Karpas-422 (cell line): ENCODE results near the gene NR2F2. TPM values are rescaled to one million over a fixed set of nuclear protein-coding genes. Genes with fewer than 3 reads are reported as not detected.

Experiments
- DNase-seq: peaks from one replicate; pipeline ENCODE4 v3.0.0-alpha.2; 2015
- H2AFZ ChIP-seq: fragments of 200-600 bp; sonication (generic); 2 replicates; pipeline ENCODE4 v1.6.1; 2014; ENCODE audit warnings: antibody characterized with exemption, low read length, mixed read lengths
- H3K27ac ChIP-seq: fragments of 200-600 bp; sonication (generic); 2 replicates; pipeline ENCODE4 v1.5.1; 2014; ENCODE audit warnings: mild to moderate bottlenecking, low read length, moderate library complexity
- H3K27me3 ChIP-seq: fragments of 200-600 bp; sonication (generic); 2 replicates; pipeline ENCODE4 v1.6.1; 2014; ENCODE audit warnings: low read length, mixed read lengths
- H3K36me3 ChIP-seq: fragments of 200-600 bp; sonication (generic); 2 replicates; pipeline ENCODE4 v1.6.1; 2014; ENCODE audit warnings: low read length, mixed read lengths; ENCODE audit not compliant: insufficient read depth
- H3K4me1 ChIP-seq: fragments of 200-600 bp; sonication (generic); 2 replicates; pipeline ENCODE4 v1.6.1; 2014; ENCODE audit warnings: mild to moderate bottlenecking, low read length, mixed read lengths
- H3K4me2 ChIP-seq: fragments of 200-600 bp; sonication (generic); 2 replicates; pipeline ENCODE4 v1.6.1; 2014; ENCODE audit warnings: low read length, low read depth, mild to moderate bottlenecking; ENCODE audit not compliant: poor library complexity, severe bottlenecking
- H3K4me3 ChIP-seq: fragments of 200-600 bp; sonication (generic); 2 replicates; pipeline ENCODE4 v1.5.1; 2014; ENCODE audit warnings: mild to moderate bottlenecking, antibody characterized with exemption, low read length, mixed read lengths
- H3K79me2 ChIP-seq: fragments of 200-600 bp; sonication (generic); 2 replicates; pipeline ENCODE4 v1.6.1; 2014; ENCODE audit warnings: mild to moderate bottlenecking, low read length, mixed read lengths
- H3K9ac ChIP-seq: fragments of 200-600 bp; sonication (generic); 2 replicates; pipeline ENCODE4 v1.6.0; 2014; ENCODE audit warnings: low read length
- H3K9me2 ChIP-seq: fragments of 200-600 bp; sonication (generic), shearing (Covaris generic); replicated peaks from 2 replicates; pipeline ENCODE4 v1.6.0; 2014; ENCODE audit warnings: mild to moderate bottlenecking, low read length, moderate library complexity; ENCODE audit not compliant: insufficient read depth
- H3K9me3 ChIP-seq: fragments of 300-700, 200-600 bp; sonication (generic); 2 replicates; pipeline ENCODE4 v1.6.1; 2014; ENCODE audit warnings: low read length, mixed read lengths
- H4K20me1 ChIP-seq: fragments of 200-600 bp; sonication (generic); 2 replicates; pipeline ENCODE4 v1.6.1; 2014; ENCODE audit warnings: mild to moderate bottlenecking, antibody characterized with exemption, low read length, low read depth; ENCODE audit not compliant: insufficient read depth
- total RNA-seq: library from RNA; depleted of rRNA; stranded (reverse); fragments of >200 nt; shearing (Covaris generic); gene quantifications from 2 replicates; pipeline ENCODE4 v1.2.3, GENCODE V29; 2014; ENCODE audit warnings: low replicate concordance

The NR2F2 gene
- total RNA-seq, 1 experiment from 2014 or later: not detected

GRCh38 chr15:96355568-96356187 is 25.2 kb downstream of the NR2F2 start:
- no peaks in the 10 kb centered on the region for H3K9me2 ChIP-seq
- no peak overlapping the region for H3K4me2 ChIP-seq
- H3K27me3 ChIP-seq: no peaks in the 10 kb centered on the region
- no peak overlapping the region for H3K9ac ChIP-seq
- no peaks in the 10 kb centered on the region for H3K4me1 ChIP-seq
- no peaks in the 10 kb centered on the region for H3K79me2 ChIP-seq
- no peak overlapping the region for H3K4me3 ChIP-seq
- H2AFZ ChIP-seq: no peak overlapping the region
- no peaks in the 10 kb centered on the region; the same call in 1 of the 2 replicates for H3K9me3 ChIP-seq
- no peak for DNase-seq
- H4K20me1 ChIP-seq: no peaks in the 10 kb centered on the region
- H3K36me3 ChIP-seq: no peaks in the 10 kb centered on the region
- H3K27ac ChIP-seq: no peak overlapping the region

- H3K27ac ChIP-seq: no peak overlapping the region
- H3K79me2 ChIP-seq: no peaks in the 10 kb centered on the region
- H2AFZ ChIP-seq: no peak overlapping the region
- no peak overlapping the region for H3K9ac ChIP-seq
- H3K4me2 ChIP-seq: no peak overlapping the region
- no peaks in the 10 kb centered on the region for H3K36me3 ChIP-seq
- H4K20me1 ChIP-seq: no peaks in the 10 kb centered on the region
- no peak overlapping the region for H3K4me3 ChIP-seq
- no peaks in the 10 kb centered on the region for H3K27me3 ChIP-seq
- no peak for DNase-seq
- no peaks in the 10 kb centered on the region for H3K9me2 ChIP-seq
- no peaks in the 10 kb centered on the region; the same call in 1 of the 2 replicates for H3K9me3 ChIP-seq
- no peaks in the 10 kb centered on the region for H3K4me1 ChIP-seq
Observed at GRCh38 chr15:96356494-96357455, 26.3 kb downstream of the NR2F2 start.

GRCh38 chr15:96358001-96358801 is 27.7 kb downstream of the NR2F2 start:
- Histone ChIP-seq H4K20me1 (no peaks in the 10 kb centered on the region), H3K4me2 (no peak overlapping the region), H3K79me2 (no peaks in the 10 kb centered on the region), H3K4me3 (no peak overlapping the region), H3K27ac (no peak overlapping the region), H3K36me3 (no peaks in the 10 kb centered on the region), H3K4me1 (no peaks in the 10 kb centered on the region), H3K27me3 (no peaks in the 10 kb centered on the region), H3K9me2 (no peaks in the 10 kb centered on the region), H3K9ac (no peak overlapping the region), H3K9me3 (peaks cover 3% of the 10 kb centered on the region; the same call in 1 of the 2 replicates), H2AFZ (no peak overlapping the region)
- no peak for DNase-seq

- H3K79me2 ChIP-seq: no peaks in the 10 kb centered on the region
- no peaks in the 10 kb centered on the region for H3K9me2 ChIP-seq
- H2AFZ ChIP-seq: no peak overlapping the region
- H3K4me2 ChIP-seq: no peak overlapping the region
- H4K20me1 ChIP-seq: no peaks in the 10 kb centered on the region
- no peak for DNase-seq
- no peak overlapping the region for H3K9ac ChIP-seq
- peaks cover 3% of the 10 kb centered on the region; the same call in 1 of the 2 replicates for H3K9me3 ChIP-seq
- no peaks in the 10 kb centered on the region for H3K27me3 ChIP-seq
- H3K4me1 ChIP-seq: no peaks in the 10 kb centered on the region
- H3K27ac ChIP-seq: no peak overlapping the region
- no peak overlapping the region for H3K4me3 ChIP-seq
- no peaks in the 10 kb centered on the region for H3K36me3 ChIP-seq
Observed at GRCh38 chr15:96358821-96359615, 28.5 kb downstream of the NR2F2 start.

- no peak overlapping the region for H3K9ac ChIP-seq
- no peak for DNase-seq
- no peaks in the 10 kb centered on the region for H3K27me3 ChIP-seq
- H3K79me2 ChIP-seq: no peaks in the 10 kb centered on the region
- peaks cover 3% of the 10 kb centered on the region; the same call in 1 of the 2 replicates for H3K9me3 ChIP-seq
- H3K9me2 ChIP-seq: no peaks in the 10 kb centered on the region
- no peaks in the 10 kb centered on the region for H3K36me3 ChIP-seq
- no peaks in the 10 kb centered on the region for H4K20me1 ChIP-seq
- no peak overlapping the region for H3K4me2 ChIP-seq
- no peak overlapping the region for H3K27ac ChIP-seq
- no peak overlapping the region for H3K4me3 ChIP-seq
- H3K4me1 ChIP-seq: no peaks in the 10 kb centered on the region
- no peak overlapping the region for H2AFZ ChIP-seq
Observed at GRCh38 chr15:96359616-96360521, 29.4 kb downstream of the NR2F2 start.

GRCh38 chr15:96360581-96361308 is 30.2 kb downstream of the NR2F2 start:
- Histone ChIP-seq H3K9ac (no peak overlapping the region), H3K4me1 (no peaks in the 10 kb centered on the region), H3K9me2 (no peaks in the 10 kb centered on the region), H3K27ac (no peak overlapping the region), H3K9me3 (peaks cover 3% of the 10 kb centered on the region; the same call in 1 of the 2 replicates), H3K4me3 (no peak overlapping the region), H2AFZ (no peak overlapping the region), H4K20me1 (no peaks in the 10 kb centered on the region), H3K4me2 (no peak overlapping the region), H3K27me3 (no peaks in the 10 kb centered on the region), H3K36me3 (no peaks in the 10 kb centered on the region), H3K79me2 (no peaks in the 10 kb centered on the region)
- no peak for DNase-seq
